ENCODE data around the gene TAL2. TPM values are rescaled to one million over a fixed set of nuclear protein-coding genes. Genes with fewer than 3 reads are reported as not detected.

TAL2 gene
- total and polyA plus RNA-seq, 4 donors = 0.17 TPM; not detected in 3

DNA sequence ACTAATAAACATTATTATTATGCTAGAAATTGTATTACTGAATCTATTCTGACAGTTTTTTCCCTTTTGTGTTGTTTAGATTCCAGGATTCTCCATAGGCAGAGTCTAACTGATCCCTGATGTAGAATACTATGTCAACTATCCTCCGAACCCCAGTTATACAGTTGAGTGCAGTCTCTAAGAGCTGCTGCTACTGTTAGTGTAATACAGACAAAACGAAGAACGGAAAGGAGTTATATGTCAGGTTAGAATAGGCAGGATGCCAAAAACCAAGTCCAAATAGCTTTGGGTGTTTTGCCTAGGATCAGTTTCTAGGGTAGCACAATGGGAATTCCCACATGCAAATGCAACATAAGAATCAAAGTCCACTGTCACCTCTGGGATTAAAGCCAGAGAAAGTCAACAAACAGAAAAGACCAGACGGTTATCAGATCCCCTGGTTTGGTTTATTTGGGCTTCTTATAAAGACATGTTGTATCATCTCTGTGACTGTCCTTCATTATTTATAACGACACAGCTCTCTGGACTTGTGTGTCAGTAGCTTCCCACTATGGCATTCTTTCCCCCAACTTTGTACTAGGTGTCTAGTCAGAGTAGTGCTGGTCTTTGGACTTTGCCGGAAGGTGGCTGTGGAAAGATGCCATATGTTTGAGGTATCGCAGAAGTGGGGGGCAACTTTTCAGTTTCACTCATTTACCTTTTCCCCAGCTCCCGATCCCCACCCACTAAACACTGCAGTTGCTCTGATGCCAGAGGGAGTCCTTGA lies 17.2 kb downstream of the TAL2 start:
- H3K4me1 ChIP-seq (ENCODE audit: control insufficient read depth in 5 of 5, insufficient read depth in 5 of 5, low read length in 5 of 5) = no peaks in the 10 kb centered on the region
- ATAC-seq (ENCODE audit: insufficient read depth, low FRiP score) = no peak
- no peaks in the 10 kb centered on the region for H3K27me3 ChIP-seq (ENCODE audit: control insufficient read depth in 3 of 3, insufficient read depth in 3 of 3, low read length in 2 of 3)
- WGBS, 2 donors = 77 to 86% methylated on average over 8 of the region's 8 CpGs
- no peak overlapping the region for H3K4me3 ChIP-seq
- no peak for DNase-seq
- H3K27ac ChIP-seq (ENCODE audit: low read depth in 1 of 2, low read length in 1 of 2) = no peak overlapping the region
- TF ChIP-seq, protein P1, sequence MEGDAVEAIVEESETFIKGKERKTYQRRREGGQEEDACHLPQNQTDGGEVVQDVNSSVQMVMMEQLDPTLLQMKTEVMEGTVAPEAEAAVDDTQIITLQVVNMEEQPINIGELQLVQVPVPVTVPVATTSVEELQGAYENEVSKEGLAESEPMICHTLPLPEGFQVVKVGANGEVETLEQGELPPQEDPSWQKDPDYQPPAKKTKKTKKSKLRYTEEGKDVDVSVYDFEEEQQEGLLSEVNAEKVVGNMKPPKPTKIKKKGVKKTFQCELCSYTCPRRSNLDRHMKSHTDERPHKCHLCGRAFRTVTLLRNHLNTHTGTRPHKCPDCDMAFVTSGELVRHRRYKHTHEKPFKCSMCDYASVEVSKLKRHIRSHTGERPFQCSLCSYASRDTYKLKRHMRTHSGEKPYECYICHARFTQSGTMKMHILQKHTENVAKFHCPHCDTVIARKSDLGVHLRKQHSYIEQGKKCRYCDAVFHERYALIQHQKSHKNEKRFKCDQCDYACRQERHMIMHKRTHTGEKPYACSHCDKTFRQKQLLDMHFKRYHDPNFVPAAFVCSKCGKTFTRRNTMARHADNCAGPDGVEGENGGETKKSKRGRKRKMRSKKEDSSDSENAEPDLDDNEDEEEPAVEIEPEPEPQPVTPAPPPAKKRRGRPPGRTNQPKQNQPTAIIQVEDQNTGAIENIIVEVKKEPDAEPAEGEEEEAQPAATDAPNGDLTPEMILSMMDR (IDR thresholded peaks at IDR 0.05; ENCODE audit: control extremely low read depth, extremely low read depth) = no peak
- no peaks in the 10 kb centered on the region for H3K36me3 ChIP-seq (ENCODE audit: control insufficient read depth in 4 of 4, insufficient read depth in 4 of 4, low read length in 4 of 4)
- no peak overlapping the region for H3K9ac ChIP-seq (ENCODE audit: insufficient read depth in 1 of 2, low read length in 2 of 2)
- H3K9me3 ChIP-seq (ENCODE audit: control insufficient read depth in 4 of 4, insufficient read depth in 3 of 4, low read length in 3 of 4) = no peaks in the 10 kb centered on the region

DNA sequence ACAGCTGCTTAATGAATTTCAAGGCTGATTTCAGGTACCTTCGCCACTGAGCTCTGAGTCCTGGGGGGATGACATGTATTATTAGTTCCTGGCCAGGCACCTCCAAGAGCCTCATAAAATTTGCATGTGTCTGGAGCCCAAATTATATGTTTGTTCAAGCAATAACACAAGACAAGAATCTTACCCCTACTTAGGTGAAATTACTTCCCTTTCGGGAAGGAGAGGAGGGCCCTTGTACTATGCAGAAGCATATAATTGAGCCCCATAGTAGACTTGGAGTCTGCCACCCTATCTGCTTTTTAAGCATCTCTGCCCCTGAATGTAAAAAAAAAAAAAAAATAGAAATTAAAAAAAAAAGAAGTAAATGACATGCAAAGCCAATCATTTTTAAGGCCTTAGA lies 19.1 kb downstream of the TAL2 start:
- Histone ChIP-seq H3K36me3 (ENCODE audit: control insufficient read depth in 4 of 4, insufficient read depth in 4 of 4, low read length in 4 of 4) (no peaks in the 10 kb centered on the region), H3K9ac (ENCODE audit: insufficient read depth in 1 of 2, low read length in 2 of 2) (no peak overlapping the region), H3K27me3 (ENCODE audit: control insufficient read depth in 3 of 3, insufficient read depth in 3 of 3, low read length in 2 of 3) (no peaks in the 10 kb centered on the region), H3K4me1 (ENCODE audit: control insufficient read depth in 5 of 5, insufficient read depth in 5 of 5, low read length in 5 of 5) (no peaks in the 10 kb centered on the region), H3K27ac (ENCODE audit: low read depth in 1 of 2, low read length in 1 of 2) (no peak overlapping the region), H3K9me3 (ENCODE audit: control insufficient read depth in 4 of 4, insufficient read depth in 3 of 4, low read length in 3 of 4) (no peaks in the 10 kb centered on the region), H3K4me3 (no peak overlapping the region)
- no peak for ATAC-seq (ENCODE audit: insufficient read depth, low FRiP score)
- TF ChIP-seq, protein P1 (IDR thresholded peaks at IDR 0.05; ENCODE audit: control extremely low read depth, extremely low read depth) = no peak
- WGBS, 2 donors = 94 to 98% methylated on average over 2 of the region's 2 CpGs
- no peak for DNase-seq

DNA sequence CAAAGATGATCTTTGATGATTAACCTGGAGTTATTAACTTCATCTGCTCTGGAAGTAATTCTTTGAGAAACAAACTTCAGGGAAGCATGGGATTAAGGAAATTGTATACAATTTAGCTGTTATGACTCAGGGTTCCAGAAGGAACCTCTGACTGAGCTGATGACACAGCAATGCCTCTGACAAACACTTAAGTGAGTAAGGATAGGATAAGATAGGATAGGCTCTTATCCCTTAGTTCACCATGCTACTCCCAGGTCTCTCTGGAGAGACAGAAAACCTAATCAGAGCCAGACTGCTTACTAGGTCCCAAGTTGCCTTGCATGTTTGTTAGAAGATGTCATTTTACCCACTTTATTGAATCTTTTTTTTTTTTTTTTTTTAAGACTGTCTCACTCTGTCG lies 19.5 kb downstream of the TAL2 start:
- no peaks in the 10 kb centered on the region for H3K4me1 ChIP-seq (ENCODE audit: control insufficient read depth in 5 of 5, insufficient read depth in 5 of 5, low read length in 5 of 5)
- H3K9me3 ChIP-seq (ENCODE audit: control insufficient read depth in 4 of 4, insufficient read depth in 3 of 4, low read length in 3 of 4) = no peaks in the 10 kb centered on the region
- TF ChIP-seq, protein P1 (IDR thresholded peaks at IDR 0.05; ENCODE audit: control extremely low read depth, extremely low read depth) = no peak
- no peaks in the 10 kb centered on the region for H3K36me3 ChIP-seq (ENCODE audit: control insufficient read depth in 4 of 4, insufficient read depth in 4 of 4, low read length in 4 of 4)
- no peak overlapping the region for H3K27ac ChIP-seq (ENCODE audit: low read depth in 1 of 2, low read length in 1 of 2)
- 91 to 100% methylated on average over 1 of the region's 1 CpG for WGBS, 2 donors
- DNase-seq (no peak), ATAC-seq (ENCODE audit: insufficient read depth, low FRiP score) (no peak)
- no peak overlapping the region for H3K9ac ChIP-seq (ENCODE audit: insufficient read depth in 1 of 2, low read length in 2 of 2)
- no peaks in the 10 kb centered on the region for H3K27me3 ChIP-seq (ENCODE audit: control insufficient read depth in 3 of 3, insufficient read depth in 3 of 3, low read length in 2 of 3)
- no peak overlapping the region for H3K4me3 ChIP-seq

All from lung (tissue), 12 donors.